ENCODE measurements around the gene NDE1.

DNA sequence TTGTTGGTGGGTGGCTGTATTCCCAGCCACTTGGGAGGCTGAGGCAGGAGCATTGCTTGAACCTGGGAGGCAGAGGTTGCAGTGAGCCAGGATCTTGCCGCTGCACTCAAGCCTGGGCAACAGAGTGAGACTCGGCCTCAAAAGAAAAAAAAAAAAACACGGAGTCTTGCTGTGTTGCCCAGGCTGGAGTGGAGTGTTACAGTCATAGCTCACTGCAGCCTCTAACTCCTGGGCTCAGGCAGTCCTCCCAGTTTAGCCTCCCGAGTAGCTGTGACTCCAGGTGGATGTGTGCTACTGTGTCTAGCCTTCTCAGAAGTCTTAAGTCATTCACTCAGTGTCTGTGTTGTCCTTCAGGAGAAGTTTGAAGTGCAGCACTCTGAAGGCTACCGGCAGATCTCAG is 27.4 kb downstream of the NDE1 start:
- TF ChIP-seq, protein P1, sequence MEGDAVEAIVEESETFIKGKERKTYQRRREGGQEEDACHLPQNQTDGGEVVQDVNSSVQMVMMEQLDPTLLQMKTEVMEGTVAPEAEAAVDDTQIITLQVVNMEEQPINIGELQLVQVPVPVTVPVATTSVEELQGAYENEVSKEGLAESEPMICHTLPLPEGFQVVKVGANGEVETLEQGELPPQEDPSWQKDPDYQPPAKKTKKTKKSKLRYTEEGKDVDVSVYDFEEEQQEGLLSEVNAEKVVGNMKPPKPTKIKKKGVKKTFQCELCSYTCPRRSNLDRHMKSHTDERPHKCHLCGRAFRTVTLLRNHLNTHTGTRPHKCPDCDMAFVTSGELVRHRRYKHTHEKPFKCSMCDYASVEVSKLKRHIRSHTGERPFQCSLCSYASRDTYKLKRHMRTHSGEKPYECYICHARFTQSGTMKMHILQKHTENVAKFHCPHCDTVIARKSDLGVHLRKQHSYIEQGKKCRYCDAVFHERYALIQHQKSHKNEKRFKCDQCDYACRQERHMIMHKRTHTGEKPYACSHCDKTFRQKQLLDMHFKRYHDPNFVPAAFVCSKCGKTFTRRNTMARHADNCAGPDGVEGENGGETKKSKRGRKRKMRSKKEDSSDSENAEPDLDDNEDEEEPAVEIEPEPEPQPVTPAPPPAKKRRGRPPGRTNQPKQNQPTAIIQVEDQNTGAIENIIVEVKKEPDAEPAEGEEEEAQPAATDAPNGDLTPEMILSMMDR (IDR thresholded peaks at IDR 0.05) = no peak
- no peak for TF ChIP-seq EZH2 (IDR thresholded peaks at IDR 0.05; ENCODE audit: borderline replicate concordance, insufficient read depth, low read depth, low read length, poor library complexity, severe bottlenecking)
